ENCODE results near the gene ZPLD1. TPM values are rescaled to one million over a fixed set of nuclear protein-coding genes. Genes with fewer than 3 reads are reported as not detected.

Gene ZPLD1
- total and polyA plus RNA-seq, 2 of the 8 experiments (the other 6 are each of a cell fraction or from before 2014, with no cell fraction given): not detected

- ChIA-PET CTCF (ENCODE audit: partially characterized antibody) (no interaction called here), POLR2A (ENCODE audit: partially characterized antibody) (no interaction called here)
- FAIRE-seq: no peak
- no peak overlapping the region for H4K5ac ChIP-seq (ENCODE audit: insufficient read length, low read depth, low read length)
- no peak overlapping the region for H3K27ac ChIP-seq (ENCODE audit: low read depth, low read length)
- H2AK5ac ChIP-seq (ENCODE audit: low read depth, low read length): no peak overlapping the region
- no peaks in the 10 kb centered on the region for H4K20me1 ChIP-seq (replicated peaks in 1 of 2; ENCODE audit: control insufficient read depth in 1 of 2, insufficient read depth in 2 of 2, low read length in 2 of 2)
- H3K79me1 ChIP-seq (ENCODE audit: low read depth, low read length): no peaks in the 10 kb centered on the region
- H3K18ac ChIP-seq (ENCODE audit: extremely low read depth, low read length): no peak overlapping the region
- no peak overlapping the region for H3K56ac ChIP-seq (replicated peaks; ENCODE audit: insufficient read length, low read depth, low read length)
- no peak overlapping the region for H2BK20ac ChIP-seq (ENCODE audit: low read length)
- H3K9me3 ChIP-seq (ENCODE audit: insufficient read depth in 2 of 2, low read depth in 1 of 2, low read length in 1 of 2): no peaks in the 10 kb centered on the region
- H4K91ac ChIP-seq (replicated peaks; ENCODE audit: insufficient read length, low read length): no peak overlapping the region
- H3K4me3 ChIP-seq (ENCODE audit: extremely low read depth in 1 of 4, insufficient read depth in 2 of 4, low read depth in 3 of 4, low read length in 4 of 4): no peak overlapping the region
- no peaks in the 10 kb centered on the region for H3K36me3 ChIP-seq (ENCODE audit: control insufficient read depth in 2 of 4, insufficient read depth in 4 of 4, low read length in 3 of 4)
- no peaks in the 10 kb centered on the region for H3K23me2 ChIP-seq (ENCODE audit: low read depth, low read length)
- H3K9ac ChIP-seq (replicated peaks in 1 of 4; ENCODE audit: extremely low read depth in 1 of 4, low read depth in 3 of 4, low read length in 3 of 4): no peak overlapping the region
- H3K23ac ChIP-seq (ENCODE audit: insufficient read length): no peak overlapping the region
- no peak overlapping the region for H3K4ac ChIP-seq (replicated peaks; ENCODE audit: insufficient read length, low read depth, low read length)
- no peak overlapping the region for H3K4me2 ChIP-seq (ENCODE audit: insufficient read depth in 1 of 2, low read depth in 2 of 2, low read length in 2 of 2)
- peaks cover 0 to 4% (median under 1%) of the 10 kb centered on the region in 4 experiments; a peak in 3 of 7 replicates for H3K27me3 ChIP-seq (replicated peaks in 1 of 4; ENCODE audit: control insufficient read depth in 3 of 4, extremely low read depth in 1 of 4, insufficient read depth in 3 of 4, low read length in 3 of 4)
- H3K79me2 ChIP-seq (ENCODE audit: control insufficient read depth in 1 of 2, insufficient read depth in 2 of 2, low read length in 2 of 2): no peaks in the 10 kb centered on the region
- H2BK12ac ChIP-seq (ENCODE audit: low read depth, low read length): no peak overlapping the region
- H3K4me1 ChIP-seq (replicated peaks in 1 of 4; ENCODE audit: control insufficient read depth in 3 of 4, insufficient read depth in 4 of 4, low read length in 3 of 4): no peaks in the 10 kb centered on the region
- TF ChIP-seq, protein P1, sequence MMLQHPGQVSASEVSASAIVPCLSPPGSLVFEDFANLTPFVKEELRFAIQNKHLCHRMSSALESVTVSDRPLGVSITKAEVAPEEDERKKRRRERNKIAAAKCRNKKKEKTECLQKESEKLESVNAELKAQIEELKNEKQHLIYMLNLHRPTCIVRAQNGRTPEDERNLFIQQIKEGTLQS (IDR thresholded peaks at IDR 0.05; ENCODE audit: insufficient read depth, low read depth, low read length): no peak
- no peak for TF ChIP-seq CBX8 (IDR thresholded peaks at IDR 0.05; ENCODE audit: borderline replicate concordance, low read depth, low read length)
- no peak for TF ChIP-seq SAP30 (IDR thresholded peaks at IDR 0.05; ENCODE audit: insufficient read depth, insufficient replicate concordance, low read length)
- TF ChIP-seq TAF7 (optimal IDR thresholded peaks at IDR 0.05; ENCODE audit: borderline replicate concordance, low read depth, low read length): no peak
- no peak for TF ChIP-seq TCF12 (IDR thresholded peaks at IDR 0.05; ENCODE audit: low read depth, low read length)
- no peak for TF ChIP-seq CBX5 (IDR thresholded peaks at IDR 0.05; ENCODE audit: low read depth, low read length)
- TF ChIP-seq RAD21 (IDR thresholded peaks at IDR 0.05 in 1 of 2, conservative IDR thresholded peaks at IDR 0.05 in 1 of 2; ENCODE audit: low read depth in 2 of 2, low read length in 2 of 2): no peak
- H3K14ac ChIP-seq (ENCODE audit: insufficient read length): no peak overlapping the region
- no peak for DNase-seq (ENCODE audit: low read depth in 1 of 2, low spot score in 2 of 2)
- H2BK5ac ChIP-seq (ENCODE audit: low read depth, low read length): no peak overlapping the region
- no peak overlapping the region for H2AFZ ChIP-seq (ENCODE audit: low read length)
- WGBS, 2 experiments (ENCODE audit: extremely low coverage in 1 of 2, insufficient coverage in 1 of 2, insufficient read length in 1 of 2, insufficient replicate concordance in 2 of 2, low coverage in 1 of 2, low lambda C conversion rate in 2 of 2, missing lambda C conversion rate in 1 of 2): 88% methylated on average over 2 of the region's 2 CpGs; no CpG with 5 or more reads in 1 of the 2 experiments
- H2BK120ac ChIP-seq (replicated peaks; ENCODE audit: low read depth, low read length): no peak overlapping the region
- no peak overlapping the region for H4K8ac ChIP-seq (ENCODE audit: extremely low read depth, insufficient read depth, low read length)
- no peak overlapping the region for H2BK15ac ChIP-seq (ENCODE audit: low read length)
Measured at GRCh38 chr3:102443021-102443420, 8.2 kb downstream of the ZPLD1 start.
